HEK293 (cell line): Measurements from ENCODE around the gene TP53AIP1.

Experiments
- MEIS1 ChIP-seq: sonication (generic); formaldehyde crosslinking; IDR thresholded peaks from 2 replicates; pipeline ENCODE4 v1.8.1; 2022; ENCODE audit warnings: missing genetic modification reagents, mild to moderate bottlenecking, borderline replicate concordance
- RBAK ChIP-seq: fragments of 450-650 bp; formaldehyde crosslinking; IDR thresholded peaks from 2 replicates; pipeline ENCODE4 v1.5.1; 2016; ENCODE audit warnings: missing biosample characterization, missing genetic modification characterization
- ZBTB21 ChIP-seq: fragments of 450-650 bp; formaldehyde crosslinking; IDR thresholded peaks from 2 replicates; pipeline ENCODE4 v1.5.1; 2017; ENCODE audit warnings: missing biosample characterization, missing genetic modification characterization
- ZNF10 ChIP-seq: fragments of 450-650 bp; formaldehyde crosslinking; IDR thresholded peaks from 2 replicates; pipeline ENCODE4 v1.5.1; 2017; ENCODE audit warnings: missing biosample characterization, missing genetic modification characterization
- ZNF169 ChIP-seq: fragments of 450-650 bp; formaldehyde crosslinking; IDR thresholded peaks from 2 replicates; pipeline ENCODE4 v1.5.1; 2016; ENCODE audit warnings: missing biosample characterization, missing genetic modification characterization
- TF ChIP-seq, protein P1 (sequence below): fragments of 450-650 bp; formaldehyde crosslinking; IDR thresholded peaks from 2 replicates; pipeline ENCODE4 v1.5.1; 2016; ENCODE audit warnings: missing biosample characterization, missing genetic modification characterization

DNA sequence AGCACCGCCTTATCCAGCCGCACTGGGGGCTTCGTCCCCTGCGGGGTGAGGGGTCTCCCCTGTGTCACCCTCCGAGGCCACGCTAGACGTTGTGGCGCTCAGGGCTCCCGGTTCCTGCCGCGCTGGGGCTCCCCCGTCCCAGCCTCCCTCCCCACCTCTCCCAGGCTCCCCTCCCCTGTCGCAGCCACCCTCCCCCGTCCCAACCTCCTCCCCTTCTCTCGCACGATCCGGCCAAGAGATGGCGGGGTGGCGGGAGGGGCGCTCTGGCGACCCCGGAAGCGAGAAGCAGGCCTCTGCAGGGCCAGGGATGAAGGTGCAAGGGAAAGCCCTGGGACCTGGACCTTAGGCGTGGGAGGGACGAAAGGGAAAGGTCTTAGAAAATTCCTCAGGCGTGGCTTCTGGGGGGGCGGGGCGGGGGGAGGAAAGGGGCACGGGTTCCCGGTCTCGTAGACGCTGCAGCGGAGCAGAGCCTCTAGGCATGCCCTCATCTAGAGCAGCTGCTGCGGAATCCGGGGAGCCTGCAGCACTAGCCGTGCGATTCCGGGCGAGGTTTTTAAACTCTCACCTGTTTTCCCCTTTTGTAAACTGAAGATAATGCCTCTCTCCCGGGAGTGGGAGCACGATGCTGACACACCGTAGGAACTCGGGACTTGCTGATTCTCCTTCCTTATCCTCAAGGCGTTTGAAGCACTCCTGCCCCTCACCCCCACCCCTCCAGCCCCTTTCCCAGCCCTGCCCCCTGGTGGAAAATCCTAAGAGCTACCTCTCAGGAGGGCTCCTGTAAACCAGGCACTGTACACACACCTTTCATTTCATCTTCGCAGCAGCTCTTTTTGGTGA lies 37.1 kb downstream of the TP53AIP1 start:
- TF ChIP-seq ZBTB21 (tag by site-specific recombination) (no peak), RBAK (no peak), ZNF10 (tag by site-specific recombination) (no peak), ZNF169 (no peak), MEIS1 (CRISPR knock-in tag) (no peak)
- TF ChIP-seq, protein P1, sequence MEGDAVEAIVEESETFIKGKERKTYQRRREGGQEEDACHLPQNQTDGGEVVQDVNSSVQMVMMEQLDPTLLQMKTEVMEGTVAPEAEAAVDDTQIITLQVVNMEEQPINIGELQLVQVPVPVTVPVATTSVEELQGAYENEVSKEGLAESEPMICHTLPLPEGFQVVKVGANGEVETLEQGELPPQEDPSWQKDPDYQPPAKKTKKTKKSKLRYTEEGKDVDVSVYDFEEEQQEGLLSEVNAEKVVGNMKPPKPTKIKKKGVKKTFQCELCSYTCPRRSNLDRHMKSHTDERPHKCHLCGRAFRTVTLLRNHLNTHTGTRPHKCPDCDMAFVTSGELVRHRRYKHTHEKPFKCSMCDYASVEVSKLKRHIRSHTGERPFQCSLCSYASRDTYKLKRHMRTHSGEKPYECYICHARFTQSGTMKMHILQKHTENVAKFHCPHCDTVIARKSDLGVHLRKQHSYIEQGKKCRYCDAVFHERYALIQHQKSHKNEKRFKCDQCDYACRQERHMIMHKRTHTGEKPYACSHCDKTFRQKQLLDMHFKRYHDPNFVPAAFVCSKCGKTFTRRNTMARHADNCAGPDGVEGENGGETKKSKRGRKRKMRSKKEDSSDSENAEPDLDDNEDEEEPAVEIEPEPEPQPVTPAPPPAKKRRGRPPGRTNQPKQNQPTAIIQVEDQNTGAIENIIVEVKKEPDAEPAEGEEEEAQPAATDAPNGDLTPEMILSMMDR (tag by site-specific recombination) = no peak; the same call in 1 of the 2 replicates
